GM12878 (cell line): ENCODE results near the gene MDN1. TPM values are rescaled to one million over a fixed set of nuclear protein-coding genes. Genes with fewer than 3 reads are reported as not detected.

ENCODE experiments used
- ATAC-seq: fragments of 200-7000 bp; cut with Tn5 transposase; 3 replicates; pipeline ENCODE4 v1.9.1; 2020; ENCODE audit warnings: mild to moderate bottlenecking, moderate library complexity
- BruUV-seq: library from RNA; stranded (reverse); fragments of 400-500 nt; replicated peaks from 2 replicates; lab custom pipeline; 2021; lab: Mats Ljungman, UMichigan
- CTCF ChIA-PET: fragments of 300-600 bp; sonication (Branson Sonifier 250); formaldehyde crosslinking; extraction: SDS; loops from one replicate; lab custom pipeline; 2021; ENCODE audit warnings: inconsistent platforms; lab: Yijun Ruan, JAX
- POLR2A ChIA-PET: fragments of 350-600 bp; formaldehyde crosslinking; extraction: SDS; loops from one replicate; lab custom pipeline; 2021; ENCODE audit warnings: inconsistent platforms; lab: Charles Lee
- RAD21 ChIA-PET: fragments of 300-600 bp; sonication (Branson Sonifier 250); formaldehyde crosslinking; loops from one replicate; lab custom pipeline; 2023; ENCODE audit warnings: antibody characterized with exemption; ENCODE audit not compliant: unreplicated experiment; lab: Charles Lee
- SMC1A ChIA-PET: fragments of 300-600 bp; sonication (Branson Sonifier 250); formaldehyde crosslinking; loops from one replicate; lab custom pipeline; 2023; ENCODE audit not compliant: unreplicated experiment, uncharacterized antibody; lab: Charles Lee
- DNase-seq: peaks from one replicate; pipeline ENCODE4 v3.0.0-alpha.2; 2011; ENCODE audit warnings: low read depth, low spot score
- FAIRE-seq: peaks from 3 replicates; lab custom pipeline; 2011; peaks lifted over from hg19 to GRCh38; lab: Jason Lieb, UNC
- H2AFZ ChIP-seq: 2 replicates; pipeline ENCODE4 v1.6.0; 2011; ENCODE audit warnings: low read depth, low read length, control low read depth; ENCODE audit not compliant: control insufficient read depth
- H3K27ac ChIP-seq: 2 replicates; pipeline ENCODE4 v1.5.1; 2011; ENCODE audit warnings: control low read depth; ENCODE audit not compliant: control insufficient read depth, insufficient read depth
- H3K27me3 ChIP-seq, 2 experiments: replicated peaks in 1 of 2; 2 replicates each; pipeline versions ENCODE4 v1.6.0 to v1.6.1; 2011; ENCODE audit warnings: low read length in 1 of 2; ENCODE audit not compliant: control insufficient read depth in 2 of 2, insufficient read depth in 2 of 2
- H3K36me3 ChIP-seq, 2 experiments: 2 replicates each; pipeline ENCODE4 v1.5.1; 2011; ENCODE audit warnings: low read length in 1 of 2; ENCODE audit not compliant: control insufficient read depth in 2 of 2, insufficient read depth in 2 of 2
- H3K4me1 ChIP-seq: 2 replicates; pipeline ENCODE4 v1.6.1; 2011; ENCODE audit warnings: mild to moderate bottlenecking, low read length, moderate library complexity, mixed read lengths; ENCODE audit not compliant: control insufficient read depth, insufficient read depth
- H3K4me2 ChIP-seq: 2 replicates; pipeline ENCODE4 v1.6.0; 2011; ENCODE audit warnings: control low read depth; ENCODE audit not compliant: control insufficient read depth, insufficient read depth
- H3K4me3 ChIP-seq: fragments of 200-600 bp; sonication (generic); 2 replicates; pipeline ENCODE4 v1.5.1; 2016
- H3K79me2 ChIP-seq: 2 replicates; pipeline ENCODE4 v1.6.0; 2011; ENCODE audit warnings: low read length; ENCODE audit not compliant: control insufficient read depth, insufficient read depth
- H3K9ac ChIP-seq: 2 replicates; pipeline ENCODE4 v1.8.0; 2011; ENCODE audit warnings: low read length, control low read depth, mixed read lengths; ENCODE audit not compliant: control insufficient read depth, insufficient read depth
- H3K9me3 ChIP-seq: replicated peaks from 3 replicates; pipeline ENCODE4 v1.5.1; 2011; ENCODE audit warnings: mild to moderate bottlenecking, low read length; ENCODE audit not compliant: control insufficient read depth, insufficient read depth
- H4K20me1 ChIP-seq: 2 replicates; pipeline ENCODE4 v1.6.0; 2011; ENCODE audit not compliant: control insufficient read depth, insufficient read depth
- CBX3 ChIP-seq: fragments of 200-600 bp; sonication (generic); IDR thresholded peaks from 2 replicates; pipeline ENCODE4 v1.6.1; 2016; ENCODE audit warnings: low read depth, borderline replicate concordance
- FOXK2 ChIP-seq: fragments of 450-650 bp; IDR thresholded peaks from 2 replicates; pipeline ENCODE4 v1.6.1; 2017; ENCODE audit warnings: mild to moderate bottlenecking, moderate library complexity
- NFXL1 ChIP-seq: fragments of 450-650 bp; IDR thresholded peaks from 2 replicates; pipeline ENCODE4 v1.6.1; 2017; ENCODE audit warnings: antibody characterized with exemption, mild to moderate bottlenecking, borderline replicate concordance
- YBX1 ChIP-seq: fragments of 450-650 bp; IDR thresholded peaks from 2 replicates; pipeline ENCODE4 v1.6.1; 2016; ENCODE audit warnings: antibody characterized with exemption
- YY1 ChIP-seq: IDR thresholded peaks from 2 replicates; pipeline ENCODE4 v1.6.1; 2011; ENCODE audit warnings: low read depth, mild to moderate bottlenecking, low read length
- WGBS: methylation state at CpG from one replicate; pipeline ENCODE4 v1.1.6; 2016; ENCODE audit warnings: low lambda C conversion rate; ENCODE audit not compliant: insufficient replicate concordance, insufficient coverage; ENCODE audit errors: missing lambda C conversion rate; 5-methylcytosine and 5-hydroxymethylcytosine counted together
- in situ Hi-C: fragments of 300-500 bp; cut with MboI; formaldehyde crosslinking; loops from 9 replicates; pipeline ENCODE4 v1.14.3; 2018; ENCODE audit warnings: mixed read lengths
- intact Hi-C: fragments of 100-400 bp; cut with micrococcal nuclease; formaldehyde crosslinking; loops from one replicate; pipeline ENCODE4 v1.14.2; 2022; ENCODE audit not compliant: unreplicated experiment
- polyA plus RNA-seq, 11 experiments: library from polyadenylated mRNA; depleted of rRNA in 4 of 11; unstranded in 6 of 11; stranded (reverse) in 5 of 11; fragments of >200 nt; fragmentation: Nextera tagmentation in 4 of 11; fragmentation: Illumina TruSeq in 1 of 11; extraction: Ambion mirVana in 4 of 11; extraction: Trizol in 1 of 11; gene quantifications; 1 replicate in 1 of 11; 2 replicates in 10 of 11; pipeline versions ENCODE4 v1.2.1 to v1.2.3, GENCODE V29; 2011 to 2016; ENCODE audit warnings: inconsistent platforms in 2 of 11, missing spikeins in 2 of 11, low read depth in 1 of 11
- total RNA-seq, 4 experiments: library from RNA; depleted of rRNA in 3 of 4; stranded (reverse); fragments of >200 nt in 3 of 4; fragmentation: Illumina TruSeq in 1 of 4; extraction: Trizol in 1 of 4; gene quantifications; 2 replicates each; pipeline versions ENCODE4 v1.2.1 to v1.2.3, GENCODE V29; 2013 to 2021
- TF ChIP-seq, protein P1 (sequence below): IDR thresholded peaks from 2 replicates; pipeline ENCODE4 v1.6.1; 2012; ENCODE audit warnings: mild to moderate bottlenecking, low read depth, low read length
- TF ChIP-seq, protein P2 (sequence below): fragments of 450-650 bp; IDR thresholded peaks from 2 replicates; pipeline ENCODE4 v1.6.1; 2017; ENCODE audit warnings: borderline replicate concordance
- TF ChIP-seq, protein P3 (sequence below): fragments of 450-650 bp; IDR thresholded peaks from 2 replicates; pipeline ENCODE4 v1.6.1; 2016; ENCODE audit warnings: mild to moderate bottlenecking
- TF ChIP-seq, protein P4 (sequence below): fragments of 450-650 bp; IDR thresholded peaks from 2 replicates; pipeline ENCODE4 v1.6.1; 2016; ENCODE audit warnings: mild to moderate bottlenecking

MDN1 gene
- total and polyA plus RNA-seq, 10 of the 15 experiments (the other 5 are each of a cell fraction or from before 2014, with no cell fraction given): 14.3 to 50.1 (median 22.1) TPM

DNA sequence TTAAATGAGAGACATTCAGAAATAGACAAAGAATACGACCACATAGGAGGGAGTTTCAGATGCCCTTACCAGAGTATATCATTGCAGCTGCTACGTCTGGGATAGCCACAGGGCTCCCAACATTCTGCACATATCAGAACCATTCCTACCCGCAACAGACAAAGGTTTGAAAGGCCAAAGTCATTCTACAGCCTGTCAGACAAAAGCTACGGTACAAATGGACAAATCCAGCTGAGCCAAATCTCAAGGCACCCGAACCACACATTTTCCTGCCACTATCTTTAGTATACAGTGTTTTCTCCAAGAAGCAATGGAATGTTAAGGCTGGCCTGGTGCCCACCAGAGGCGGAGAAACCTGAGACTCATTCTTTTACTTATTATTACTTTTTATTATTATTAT, 150.6 kb downstream of the MDN1 start:
- H4K20me1 ChIP-seq: no peaks in the 10 kb centered on the region; the same call in 1 of the 2 replicates
- H3K9ac ChIP-seq: no peak overlapping the region
- ChIA-PET SMC1A (no interaction called here), RAD21 (no interaction called here), POLR2A (no interaction called here), CTCF (no interaction called here)
- no peaks in the 10 kb centered on the region for H3K9me3 ChIP-seq
- no peak overlapping the region for H3K4me3 ChIP-seq
- H3K36me3 ChIP-seq: peaks cover 2 to 21% of the 10 kb centered on the region in 2 experiments
- no peaks in the 10 kb centered on the region for H3K79me2 ChIP-seq
- no peak for ATAC-seq
- in situ Hi-C loops: no loop called here
- no peak overlapping the region for H2AFZ ChIP-seq
- no peaks in the 10 kb centered on the region for H3K27me3 ChIP-seq
- no TSS peak for BruUV-seq
- TF ChIP-seq YBX1 (no peak), YY1 (no peak), FOXK2 (no peak), CBX3 (no peak), NFXL1 (no peak)
- TF ChIP-seq, protein P1, sequence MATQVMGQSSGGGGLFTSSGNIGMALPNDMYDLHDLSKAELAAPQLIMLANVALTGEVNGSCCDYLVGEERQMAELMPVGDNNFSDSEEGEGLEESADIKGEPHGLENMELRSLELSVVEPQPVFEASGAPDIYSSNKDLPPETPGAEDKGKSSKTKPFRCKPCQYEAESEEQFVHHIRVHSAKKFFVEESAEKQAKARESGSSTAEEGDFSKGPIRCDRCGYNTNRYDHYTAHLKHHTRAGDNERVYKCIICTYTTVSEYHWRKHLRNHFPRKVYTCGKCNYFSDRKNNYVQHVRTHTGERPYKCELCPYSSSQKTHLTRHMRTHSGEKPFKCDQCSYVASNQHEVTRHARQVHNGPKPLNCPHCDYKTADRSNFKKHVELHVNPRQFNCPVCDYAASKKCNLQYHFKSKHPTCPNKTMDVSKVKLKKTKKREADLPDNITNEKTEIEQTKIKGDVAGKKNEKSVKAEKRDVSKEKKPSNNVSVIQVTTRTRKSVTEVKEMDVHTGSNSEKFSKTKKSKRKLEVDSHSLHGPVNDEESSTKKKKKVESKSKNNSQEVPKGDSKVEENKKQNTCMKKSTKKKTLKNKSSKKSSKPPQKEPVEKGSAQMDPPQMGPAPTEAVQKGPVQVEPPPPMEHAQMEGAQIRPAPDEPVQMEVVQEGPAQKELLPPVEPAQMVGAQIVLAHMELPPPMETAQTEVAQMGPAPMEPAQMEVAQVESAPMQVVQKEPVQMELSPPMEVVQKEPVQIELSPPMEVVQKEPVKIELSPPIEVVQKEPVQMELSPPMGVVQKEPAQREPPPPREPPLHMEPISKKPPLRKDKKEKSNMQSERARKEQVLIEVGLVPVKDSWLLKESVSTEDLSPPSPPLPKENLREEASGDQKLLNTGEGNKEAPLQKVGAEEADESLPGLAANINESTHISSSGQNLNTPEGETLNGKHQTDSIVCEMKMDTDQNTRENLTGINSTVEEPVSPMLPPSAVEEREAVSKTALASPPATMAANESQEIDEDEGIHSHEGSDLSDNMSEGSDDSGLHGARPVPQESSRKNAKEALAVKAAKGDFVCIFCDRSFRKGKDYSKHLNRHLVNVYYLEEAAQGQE: no peak
- TF ChIP-seq, protein P2, sequence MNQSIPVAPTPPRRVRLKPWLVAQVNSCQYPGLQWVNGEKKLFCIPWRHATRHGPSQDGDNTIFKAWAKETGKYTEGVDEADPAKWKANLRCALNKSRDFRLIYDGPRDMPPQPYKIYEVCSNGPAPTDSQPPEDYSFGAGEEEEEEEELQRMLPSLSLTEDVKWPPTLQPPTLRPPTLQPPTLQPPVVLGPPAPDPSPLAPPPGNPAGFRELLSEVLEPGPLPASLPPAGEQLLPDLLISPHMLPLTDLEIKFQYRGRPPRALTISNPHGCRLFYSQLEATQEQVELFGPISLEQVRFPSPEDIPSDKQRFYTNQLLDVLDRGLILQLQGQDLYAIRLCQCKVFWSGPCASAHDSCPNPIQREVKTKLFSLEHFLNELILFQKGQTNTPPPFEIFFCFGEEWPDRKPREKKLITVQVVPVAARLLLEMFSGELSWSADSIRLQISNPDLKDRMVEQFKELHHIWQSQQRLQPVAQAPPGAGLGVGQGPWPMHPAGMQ: no peak
- TF ChIP-seq, protein P3, sequence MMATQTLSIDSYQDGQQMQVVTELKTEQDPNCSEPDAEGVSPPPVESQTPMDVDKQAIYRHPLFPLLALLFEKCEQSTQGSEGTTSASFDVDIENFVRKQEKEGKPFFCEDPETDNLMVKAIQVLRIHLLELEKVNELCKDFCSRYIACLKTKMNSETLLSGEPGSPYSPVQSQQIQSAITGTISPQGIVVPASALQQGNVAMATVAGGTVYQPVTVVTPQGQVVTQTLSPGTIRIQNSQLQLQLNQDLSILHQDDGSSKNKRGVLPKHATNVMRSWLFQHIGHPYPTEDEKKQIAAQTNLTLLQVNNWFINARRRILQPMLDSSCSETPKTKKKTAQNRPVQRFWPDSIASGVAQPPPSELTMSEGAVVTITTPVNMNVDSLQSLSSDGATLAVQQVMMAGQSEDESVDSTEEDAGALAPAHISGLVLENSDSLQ: no peak
- TF ChIP-seq, protein P4, sequence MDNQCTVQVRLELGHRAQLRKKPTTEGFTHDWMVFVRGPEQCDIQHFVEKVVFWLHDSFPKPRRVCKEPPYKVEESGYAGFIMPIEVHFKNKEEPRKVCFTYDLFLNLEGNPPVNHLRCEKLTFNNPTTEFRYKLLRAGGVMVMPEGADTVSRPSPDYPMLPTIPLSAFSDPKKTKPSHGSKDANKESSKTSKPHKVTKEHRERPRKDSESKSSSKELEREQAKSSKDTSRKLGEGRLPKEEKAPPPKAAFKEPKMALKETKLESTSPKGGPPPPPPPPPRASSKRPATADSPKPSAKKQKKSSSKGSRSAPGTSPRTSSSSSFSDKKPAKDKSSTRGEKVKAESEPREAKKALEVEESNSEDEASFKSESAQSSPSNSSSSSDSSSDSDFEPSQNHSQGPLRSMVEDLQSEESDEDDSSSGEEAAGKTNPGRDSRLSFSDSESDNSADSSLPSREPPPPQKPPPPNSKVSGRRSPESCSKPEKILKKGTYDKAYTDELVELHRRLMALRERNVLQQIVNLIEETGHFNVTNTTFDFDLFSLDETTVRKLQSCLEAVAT: no peak
- no peak for DNase-seq
- H3K4me2 ChIP-seq: no peak overlapping the region
- FAIRE-seq: no peak
- H3K4me1 ChIP-seq: no peaks in the 10 kb centered on the region
- H3K27ac ChIP-seq: no peak overlapping the region
- WGBS: 56% methylated on average over 6 of the region's 6 CpGs
- intact Hi-C loops: no loop called here
